ENCODE results near the gene TBC1D3B.
"Not testable (repeated sequence)": the region's sequence is repeated elsewhere in the genome, so short reads cannot be mapped to it uniquely, and the experiment has no call there.

TBC1D3B gene

DNA sequence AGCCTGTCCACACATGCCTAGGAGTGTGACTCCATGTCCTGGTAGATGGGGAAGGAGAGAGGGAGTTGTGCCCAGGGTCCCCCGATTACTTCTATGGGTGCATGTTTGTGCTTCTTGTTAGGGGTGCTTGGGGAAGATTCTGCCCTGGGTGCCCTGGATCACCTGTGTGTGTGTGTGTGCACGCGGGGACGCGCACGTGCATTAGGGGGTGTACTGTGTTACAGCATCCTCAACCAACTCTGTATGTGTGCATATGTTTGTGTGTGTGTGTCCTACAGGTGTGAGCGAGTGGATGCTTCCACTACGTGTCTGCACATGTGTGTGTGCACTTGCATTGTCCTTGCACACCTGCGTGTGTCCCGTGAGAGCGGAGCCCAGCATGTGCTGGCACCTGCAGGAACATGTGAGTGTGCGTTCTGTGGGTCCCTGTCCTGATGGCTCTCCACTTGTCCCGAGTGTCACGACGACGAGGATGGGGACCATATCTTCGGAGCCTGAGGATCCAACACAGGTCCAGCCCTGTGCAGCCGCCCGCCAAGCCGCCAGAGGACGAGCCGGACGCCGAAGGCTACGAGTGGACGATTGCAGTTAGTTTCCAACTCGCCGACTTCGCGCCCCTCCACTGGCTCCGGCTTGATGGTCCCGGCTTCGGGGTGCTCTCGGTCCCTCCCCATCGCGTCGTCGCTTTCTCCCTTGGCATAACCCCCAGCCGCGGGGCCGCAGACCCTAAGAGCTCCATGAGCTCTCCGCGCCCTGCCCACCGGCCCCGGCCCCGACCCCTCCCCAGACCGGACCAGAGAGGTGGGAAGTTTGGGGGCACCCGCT lies 6.0 kb upstream of the TBC1D3B start:
- no peak for DNase-seq (ENCODE audit: low read depth in 2 of 3, low spot score in 2 of 3)

DNA sequence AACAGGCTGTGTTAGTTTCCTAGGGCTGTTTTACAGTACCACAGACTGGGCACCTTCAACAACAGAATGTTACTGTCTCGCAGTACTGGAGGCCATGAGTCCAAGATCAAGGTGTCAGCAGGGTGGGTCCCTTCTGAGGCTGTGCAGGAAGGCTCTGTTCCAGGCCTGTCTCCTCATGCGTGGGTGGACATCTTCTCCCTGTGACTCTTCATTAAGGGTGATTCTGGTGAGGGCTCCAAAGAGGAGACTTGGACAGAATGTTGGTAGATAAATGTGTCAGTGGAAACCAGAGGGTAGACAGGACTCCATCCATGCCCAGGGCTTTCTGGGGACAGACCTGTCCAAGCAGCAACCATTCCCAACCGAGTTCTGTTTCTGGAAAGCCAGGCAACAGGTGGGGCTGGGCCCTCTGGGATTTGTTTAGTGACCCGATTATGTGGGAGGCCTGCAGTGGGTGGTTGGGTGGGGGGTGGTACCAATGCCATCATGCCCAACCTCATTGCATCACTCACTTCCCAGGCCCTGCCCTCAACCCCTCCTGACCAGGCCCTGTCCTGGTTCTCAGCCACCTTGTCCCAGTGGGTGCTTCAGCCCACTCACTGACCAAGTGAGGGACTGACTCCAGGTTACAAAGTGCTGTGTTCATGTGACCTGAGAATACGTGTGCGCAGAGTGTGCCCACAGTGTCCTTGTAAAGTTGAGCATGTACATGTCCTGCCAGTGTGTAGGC lies 5.2 kb upstream of the TBC1D3B start:
- DNase-seq (ENCODE audit: low read depth in 2 of 3, low spot score in 2 of 3), result not testable (repeated sequence)

DNA sequence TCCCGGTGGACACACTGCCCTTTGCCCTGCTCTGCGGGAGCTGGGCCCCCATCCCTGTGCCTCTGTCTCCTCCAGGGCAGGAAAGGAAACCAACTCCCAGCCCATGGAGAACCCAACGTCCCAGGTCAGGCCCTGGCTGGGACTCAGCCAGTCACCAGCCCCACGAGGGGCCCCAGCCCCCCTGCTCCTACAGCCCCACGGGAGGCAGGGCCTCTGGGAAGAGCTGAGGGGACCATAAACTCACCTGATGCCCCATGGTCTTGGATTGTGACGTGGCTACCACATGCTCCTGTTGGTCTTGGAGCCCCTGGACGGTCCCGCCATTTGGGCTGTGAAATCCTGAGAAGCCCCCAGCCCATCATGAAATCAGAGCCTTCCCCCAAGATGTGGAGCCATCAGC lies 7.6 kb downstream of the TBC1D3B start:
- not testable (repeated sequence) for DNase-seq (ENCODE audit: low read depth in 2 of 3, low spot score in 2 of 3)

DNA sequence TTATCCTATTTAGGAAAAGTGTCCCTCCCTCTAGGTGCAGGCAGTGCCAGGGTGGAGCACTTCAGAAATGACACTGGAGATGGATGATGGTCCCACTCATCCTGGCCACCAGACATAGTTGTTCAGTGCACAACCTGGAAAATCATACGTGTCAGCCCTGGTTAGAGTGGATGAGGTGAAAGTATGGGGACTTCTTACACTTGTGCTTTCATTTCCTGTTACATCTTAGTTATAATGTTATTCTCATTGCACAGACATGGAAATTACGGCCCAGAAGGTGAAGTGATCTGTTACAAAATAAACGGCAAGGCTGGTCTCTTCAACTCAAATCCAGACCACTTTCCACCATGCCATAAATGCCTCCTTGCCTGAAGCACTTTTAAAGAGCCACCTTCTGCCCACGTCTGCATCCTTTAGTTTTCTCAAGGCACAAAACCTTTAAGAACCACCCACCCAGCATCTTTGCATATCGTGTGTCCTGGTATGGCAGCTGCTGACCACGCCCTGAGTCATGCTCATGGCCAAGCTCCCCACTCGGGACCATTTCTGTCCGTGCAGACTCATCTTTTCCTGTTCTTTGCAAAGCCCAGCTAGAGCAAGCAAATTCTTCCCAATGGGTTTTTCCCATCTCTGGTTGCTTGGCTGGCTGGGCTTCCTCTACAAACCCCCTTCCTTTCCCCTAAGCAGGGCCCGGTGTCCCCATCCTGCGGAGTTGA lies 22.4 kb downstream of the TBC1D3B start:
- no peak for DNase-seq (ENCODE audit: low read depth in 2 of 3, low spot score in 2 of 3)

DNA sequence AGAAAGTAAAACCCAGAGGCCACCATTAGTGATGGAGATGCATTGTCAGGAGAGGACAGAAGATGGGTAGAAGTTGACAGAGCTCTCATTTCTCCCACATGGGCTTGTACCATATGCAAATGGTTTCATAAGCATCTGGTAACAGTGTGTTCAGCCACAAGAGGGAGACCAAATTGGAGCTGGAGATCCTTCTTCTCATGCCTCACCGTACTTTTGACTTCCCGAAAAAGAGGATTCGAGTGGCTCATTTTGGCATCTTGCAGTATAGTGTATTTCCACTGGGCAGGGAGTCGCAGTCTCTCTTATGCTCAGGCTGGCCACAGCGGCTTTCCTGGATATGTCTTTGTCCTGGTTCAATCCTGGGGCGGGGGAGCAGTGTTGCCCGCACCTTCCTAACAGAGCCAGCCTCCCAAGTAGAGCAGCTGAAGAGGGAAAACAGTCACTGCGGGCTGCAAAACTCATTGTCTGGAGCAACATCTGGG lies 23.8 kb downstream of the TBC1D3B start:
- no peak for DNase-seq (ENCODE audit: low read depth in 2 of 3, low spot score in 2 of 3)

DNA sequence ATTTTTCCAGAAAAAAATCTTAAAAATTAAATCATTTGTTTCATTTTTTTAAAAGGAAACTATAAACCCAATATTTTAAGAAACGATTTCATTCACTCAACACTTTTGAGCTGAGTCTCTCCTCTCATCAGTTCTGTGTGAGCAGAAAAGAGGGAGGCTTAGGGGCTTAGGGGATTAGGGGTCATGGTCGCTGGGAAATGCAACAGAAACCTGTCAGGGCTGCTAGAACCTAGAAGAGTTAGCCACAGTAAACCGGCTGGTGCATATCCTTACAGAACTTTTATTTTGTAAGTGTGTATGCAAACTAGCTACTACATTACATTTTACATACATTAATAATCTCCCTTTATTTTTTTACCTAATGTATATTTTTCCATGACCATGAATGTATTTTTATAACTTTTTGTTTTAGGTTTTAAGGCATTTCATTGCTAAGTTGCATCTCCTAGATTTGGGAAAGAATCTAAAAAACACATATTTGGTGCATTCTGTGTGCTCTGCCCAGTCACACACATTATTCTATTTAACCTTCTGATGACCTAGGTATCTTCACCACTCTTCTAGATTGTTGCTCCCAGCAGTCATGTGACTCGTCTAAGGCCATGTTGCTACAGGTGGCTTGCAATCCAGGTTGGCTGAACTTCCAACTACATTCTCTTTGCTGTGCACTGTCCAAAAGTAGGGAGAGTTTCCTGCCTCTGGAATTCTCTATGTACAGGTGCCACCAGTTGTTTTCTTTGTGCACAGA lies 24.4 kb downstream of the TBC1D3B start:
- no peak for DNase-seq (ENCODE audit: low read depth in 2 of 3, low spot score in 2 of 3)

DNA sequence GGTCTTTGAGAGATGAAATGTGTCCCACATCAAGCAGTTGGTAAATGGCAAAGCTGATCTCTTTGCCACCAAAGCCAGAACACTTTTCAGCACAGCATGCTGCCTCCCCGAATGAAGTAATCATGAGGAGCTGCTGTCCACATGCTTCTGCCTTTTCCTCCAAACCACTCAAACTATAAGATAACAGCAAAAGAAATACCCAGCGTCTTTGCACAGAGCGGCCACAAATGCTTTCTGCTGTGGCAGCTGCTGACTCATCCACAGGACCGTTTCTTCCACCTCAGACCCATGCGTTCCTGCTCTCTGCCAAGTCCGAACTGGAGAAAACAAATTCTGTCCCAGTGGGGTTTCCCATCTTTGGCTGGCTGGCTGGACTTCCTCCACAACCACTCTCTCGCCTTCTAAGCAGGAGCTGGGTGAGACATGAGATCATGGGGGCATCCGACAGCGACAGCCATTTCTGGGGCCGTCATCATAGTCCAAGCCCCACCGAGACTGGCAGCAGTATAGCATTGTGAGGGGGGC lies 27.1 kb downstream of the TBC1D3B start:
- DNase-seq (ENCODE audit: low read depth in 2 of 3, low spot score in 2 of 3), result no peak

DNA sequence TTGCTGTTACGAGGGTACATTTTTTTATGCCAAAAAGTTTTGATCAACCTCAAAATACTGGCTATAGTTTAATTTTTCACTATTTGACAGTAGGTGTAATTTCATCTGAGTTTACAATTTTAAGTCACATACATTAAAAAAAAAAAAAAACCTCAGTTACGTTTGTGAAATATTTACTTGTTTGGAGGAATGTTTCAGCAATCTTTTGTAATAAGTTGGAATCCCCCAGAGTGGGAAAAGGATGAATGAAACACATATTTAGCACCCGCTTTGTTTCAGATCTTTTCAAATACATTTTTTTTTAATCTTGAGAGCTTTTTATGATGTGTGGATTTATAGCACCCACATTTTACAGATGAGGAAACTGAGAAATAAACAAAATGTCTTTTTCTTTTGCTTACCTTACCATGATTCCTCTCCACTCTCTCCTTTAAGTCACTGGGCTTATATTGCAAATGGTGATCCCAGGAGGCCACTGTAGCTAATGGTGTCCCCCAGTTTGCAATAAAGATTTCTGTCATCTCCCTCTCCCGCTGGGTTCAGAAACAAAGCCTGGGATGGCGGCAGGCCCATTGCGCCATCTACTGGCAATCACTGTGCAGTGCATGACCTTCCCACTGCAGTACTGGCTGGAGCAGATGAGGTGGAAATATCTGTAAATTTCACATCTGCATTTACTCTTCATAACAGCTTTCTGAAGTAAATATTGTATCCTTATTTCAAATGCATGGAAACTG lies 27.7 kb downstream of the TBC1D3B start:
- peak; percentile 42 to 49 (median 44) for DNase-seq (ENCODE audit: low read depth in 2 of 3, low spot score in 2 of 3)

DNA sequence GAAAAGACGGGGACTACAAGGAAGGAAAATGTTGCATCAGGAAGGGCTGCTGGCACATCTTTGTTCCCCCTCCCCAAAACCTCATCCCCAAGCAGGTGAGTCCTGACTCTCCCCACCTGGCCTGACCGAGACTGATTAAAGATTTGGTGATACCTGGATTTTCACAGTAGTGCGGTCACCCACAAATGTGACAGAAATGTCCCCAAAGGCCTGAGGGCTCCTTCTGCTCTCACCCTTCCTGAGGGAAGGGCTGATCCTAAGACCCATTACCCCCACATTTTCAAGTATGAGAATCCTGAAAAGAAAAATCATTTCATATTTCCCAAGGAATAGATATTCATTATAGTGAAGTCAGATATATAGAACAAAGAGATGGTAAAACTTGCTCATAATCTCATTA lies 28.8 kb downstream of the TBC1D3B start:
- DNase-seq (ENCODE audit: low read depth in 2 of 3, low spot score in 2 of 3), result no peak

DNA sequence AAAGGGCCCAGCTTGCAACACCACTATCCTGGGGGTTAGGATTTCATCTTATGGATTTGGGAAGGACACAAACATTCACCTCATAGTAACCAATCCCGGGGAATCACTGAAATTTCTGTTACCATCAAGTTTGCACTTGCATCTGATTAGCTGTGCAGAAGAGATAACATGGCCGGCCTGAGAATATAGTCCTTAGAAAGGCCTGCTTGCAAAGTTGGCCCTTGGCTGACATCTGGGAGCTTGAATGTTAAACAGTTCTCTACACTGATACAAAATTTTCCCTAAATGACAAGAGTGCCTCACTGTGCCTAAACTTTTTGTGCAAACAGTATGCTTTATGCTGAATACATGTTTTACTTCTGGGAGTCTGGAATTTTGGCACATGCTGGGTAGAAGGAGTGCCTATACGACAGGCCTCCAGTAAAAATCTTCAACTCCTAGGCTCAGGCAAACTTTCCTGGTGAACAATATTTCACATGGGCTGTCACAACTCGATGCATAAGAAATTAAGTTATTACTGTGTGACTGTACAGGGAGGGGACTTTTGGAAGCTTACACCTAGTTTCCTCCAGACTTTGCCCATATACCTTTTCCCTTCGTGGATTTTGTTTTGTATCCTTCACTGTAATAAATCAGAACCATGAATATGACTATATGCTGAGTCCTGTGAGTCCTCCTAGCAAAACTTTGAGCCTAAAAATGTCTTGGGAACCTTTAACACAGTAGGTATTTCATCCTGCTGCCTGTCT lies 31.3 kb downstream of the TBC1D3B start:
- no peak for DNase-seq (ENCODE audit: low read depth in 2 of 3, low spot score in 2 of 3)

DNA sequence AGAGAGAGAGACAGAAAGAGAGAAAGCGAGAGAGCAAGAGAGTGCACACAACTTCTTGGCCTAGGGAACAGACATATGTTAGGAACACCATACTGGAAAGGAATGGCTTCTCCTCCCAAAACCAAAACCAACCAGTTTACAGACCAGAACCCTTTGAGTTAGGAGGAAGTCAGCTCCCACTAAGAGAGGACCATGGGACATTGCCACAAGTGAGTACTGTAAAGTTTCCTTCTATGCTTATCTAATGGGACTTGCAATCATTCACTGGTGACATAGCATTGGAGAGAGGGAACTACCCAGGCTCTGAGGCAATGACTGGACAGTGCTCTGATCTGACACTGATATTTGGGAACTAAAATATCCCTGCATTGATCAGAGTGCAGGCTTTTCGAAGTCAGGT lies 32.4 kb downstream of the TBC1D3B start:
- no peak for DNase-seq (ENCODE audit: low read depth in 2 of 3, low spot score in 2 of 3)

DNA sequence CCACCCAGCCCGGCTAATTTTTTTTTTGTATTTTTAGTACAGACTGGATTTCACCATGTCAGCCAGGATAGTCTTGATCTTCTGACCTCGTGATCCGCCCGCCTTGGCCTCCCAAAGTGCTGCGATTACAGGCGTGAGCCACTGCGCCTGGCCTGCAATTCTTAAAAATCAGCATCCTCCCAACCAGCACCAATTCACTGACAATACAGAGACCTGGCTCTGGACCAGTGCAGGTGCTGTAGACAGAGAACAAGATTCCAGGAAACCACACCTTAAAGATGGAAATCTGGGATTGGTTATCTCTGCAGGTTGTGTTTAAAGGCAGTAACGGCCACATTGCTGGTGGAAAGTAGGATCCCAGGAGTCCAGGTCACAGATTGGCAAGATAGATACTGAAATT lies 33.6 kb downstream of the TBC1D3B start:
- DNase-seq (ENCODE audit: low read depth in 2 of 3, low spot score in 2 of 3), result no peak

DNA sequence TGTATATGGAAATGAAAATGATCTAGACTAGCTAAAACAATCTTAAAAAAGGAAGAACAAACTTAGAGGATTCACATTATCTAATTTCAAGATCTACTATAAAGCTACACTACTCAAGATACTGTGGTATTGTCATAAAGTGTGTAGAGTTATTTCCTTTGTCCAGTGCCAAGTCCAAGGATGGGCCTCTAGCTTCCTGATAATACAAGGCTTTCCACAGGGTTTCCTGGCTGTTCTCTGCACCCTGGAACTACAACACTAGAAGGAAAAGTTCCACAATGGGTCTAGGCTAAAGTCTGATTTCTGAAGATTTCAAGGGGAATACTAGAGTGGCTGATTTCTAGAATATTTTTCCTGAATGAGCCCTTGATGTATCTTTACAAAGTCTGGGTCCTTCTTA lies 34.2 kb downstream of the TBC1D3B start:
- DNase-seq (ENCODE audit: low read depth in 2 of 3, low spot score in 2 of 3), result no peak

DNA sequence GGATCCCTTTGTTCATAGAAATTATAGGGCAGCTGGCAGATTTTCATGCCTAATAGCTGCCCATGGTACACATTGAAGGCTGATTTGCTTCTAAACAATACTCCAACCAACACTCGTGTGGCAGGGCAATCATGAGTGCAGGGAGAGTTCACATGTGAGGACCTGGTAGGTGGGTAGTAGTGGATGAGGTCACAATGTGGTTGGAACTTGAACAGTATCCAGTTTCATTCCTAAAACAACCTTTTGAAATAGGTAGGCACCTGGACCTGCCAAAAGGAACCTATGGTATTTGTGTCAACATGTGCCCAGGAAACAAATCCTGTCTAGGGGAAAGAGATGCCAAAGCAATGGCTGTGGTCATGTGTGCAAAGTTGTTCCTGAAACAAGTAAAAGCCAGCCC lies 40.0 kb downstream of the TBC1D3B start:
- DNase-seq (ENCODE audit: low read depth in 2 of 3, low spot score in 2 of 3), result no peak

DNA sequence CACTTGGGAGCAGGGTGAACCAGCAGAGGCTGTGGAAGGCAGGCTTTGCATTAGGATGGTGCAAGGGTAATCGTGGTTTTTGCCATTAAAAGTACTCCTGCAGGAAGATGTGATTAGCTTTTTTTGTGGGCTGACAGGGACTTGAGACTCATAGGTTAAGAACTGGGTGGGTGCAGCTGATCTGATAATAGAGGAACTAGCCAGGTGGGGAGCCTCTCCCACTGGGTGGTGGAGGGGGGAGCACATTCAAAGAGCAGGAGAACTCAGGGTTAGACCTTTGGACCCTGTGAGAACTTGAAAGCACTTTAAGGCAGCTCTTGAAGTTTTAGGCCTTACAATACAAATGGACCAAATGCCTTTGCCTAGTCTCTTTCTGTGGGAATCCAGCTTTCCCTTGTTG lies 40.4 kb downstream of the TBC1D3B start:
- no peak for DNase-seq (ENCODE audit: low read depth in 2 of 3, low spot score in 2 of 3)

DNA sequence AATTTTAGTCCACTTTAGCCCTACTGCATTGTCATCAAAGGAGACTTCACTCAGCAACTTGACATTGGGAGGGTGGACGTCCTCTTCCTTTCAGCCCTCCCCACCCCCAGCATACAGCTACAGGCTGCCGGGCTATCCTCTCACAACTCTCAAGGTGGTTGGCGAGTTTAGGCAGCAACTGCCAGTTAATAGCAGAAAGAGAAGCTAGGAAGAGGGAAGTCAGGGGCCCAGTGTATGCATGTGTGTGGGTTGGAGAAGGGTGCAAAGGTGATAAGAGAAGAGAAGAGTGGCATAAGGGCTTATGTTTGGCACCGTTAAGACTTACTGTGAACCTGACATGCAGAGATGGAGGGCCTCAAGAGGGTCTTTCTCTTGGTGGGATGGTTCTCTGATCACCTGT lies 41.0 kb downstream of the TBC1D3B start:
- DNase-seq (ENCODE audit: low read depth in 2 of 3, low spot score in 2 of 3), result no peak

DNA sequence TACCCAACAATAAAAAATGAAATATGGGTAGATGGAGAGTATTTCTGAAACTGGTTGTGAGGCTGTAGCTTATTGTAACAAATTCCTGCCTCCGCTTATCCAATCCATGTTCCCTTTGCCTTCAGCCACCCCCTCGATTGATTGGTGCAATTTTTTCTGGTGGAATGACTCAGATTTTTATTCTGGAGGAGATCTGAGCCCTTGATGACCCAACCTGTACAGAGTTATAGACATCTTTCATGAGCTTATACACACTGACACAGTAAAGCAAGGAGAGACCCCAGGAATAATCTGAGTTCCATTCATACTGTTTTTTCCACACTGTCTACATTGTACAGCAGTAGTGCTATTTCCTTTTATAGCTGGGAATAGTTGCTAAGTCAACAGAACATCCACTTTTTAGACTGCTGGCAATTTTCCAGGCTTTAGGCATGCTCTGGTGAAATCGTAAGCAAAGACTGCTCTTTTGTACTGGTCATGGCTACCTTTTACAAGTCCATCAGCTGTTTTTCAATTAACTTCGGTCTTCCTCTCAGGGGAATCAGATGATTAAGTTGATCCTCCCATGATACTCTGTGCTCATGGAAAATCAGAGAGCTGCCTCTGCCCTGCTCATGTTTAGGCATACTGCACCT lies 42.7 kb downstream of the TBC1D3B start:
- DNase-seq (ENCODE audit: low read depth in 2 of 3, low spot score in 2 of 3), result no peak

DNA sequence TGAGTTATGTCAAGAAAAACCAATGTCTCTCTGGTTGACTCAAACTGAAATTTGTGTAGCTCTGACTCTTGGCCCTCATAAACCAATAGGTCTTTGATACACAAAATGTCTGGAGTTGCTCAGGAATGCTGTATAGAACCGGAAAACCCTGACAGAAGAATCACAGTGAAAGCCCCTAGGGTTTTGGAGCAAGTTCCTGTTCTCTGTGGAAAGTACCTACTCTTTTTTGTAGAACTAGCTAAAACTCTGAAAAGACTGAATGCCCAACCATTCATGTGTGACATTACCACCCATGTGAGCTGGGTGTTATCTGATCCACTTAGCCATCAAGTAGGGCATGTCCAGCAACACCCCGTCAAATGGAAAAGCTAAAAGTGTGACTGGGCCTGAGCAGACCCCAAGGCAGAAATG lies 44.0 kb downstream of the TBC1D3B start:
- no peak for DNase-seq (ENCODE audit: low read depth in 2 of 3, low spot score in 2 of 3)

DNA sequence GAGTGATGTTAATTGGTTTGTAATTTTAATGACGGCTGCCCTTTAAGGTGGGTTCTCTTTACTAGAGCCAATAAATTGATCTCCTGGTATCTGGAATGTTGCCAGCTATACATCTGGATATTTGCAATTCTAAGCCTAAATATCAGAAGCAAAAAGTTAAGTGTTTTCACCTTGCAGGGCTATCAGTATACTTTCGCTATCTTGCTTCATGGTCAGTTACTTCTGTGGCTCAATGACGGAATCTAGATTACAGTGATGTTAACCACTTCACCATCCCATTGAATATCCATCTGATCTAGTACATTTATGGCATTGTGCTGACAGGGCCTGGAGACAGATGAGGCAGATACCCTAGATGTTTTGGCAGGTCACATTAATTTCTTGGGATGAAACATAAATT lies 44.5 kb downstream of the TBC1D3B start:
- no peak for DNase-seq (ENCODE audit: low read depth in 2 of 3, low spot score in 2 of 3)
